Osteocyte (in vitro differentiated cells): Measurements from ENCODE around the gene KCNQ5. TPM values are rescaled to one million over a fixed set of nuclear protein-coding genes. Genes with fewer than 3 reads are reported as not detected.

Experiments used
- DNase-seq: peaks from one replicate; pipeline ENCODE4 v3.0.0; 2021; ENCODE audit warnings: mixed read lengths; ENCODE audit not compliant: unreplicated experiment; ENCODE audit errors: extremely low spot score
- H3K27ac Mint-ChIP-seq: one replicate; pipeline ENCODE4 v1.8.0; 2021; ENCODE audit warnings: mild to moderate bottlenecking, mixed read lengths; ENCODE audit not compliant: unreplicated experiment
- H3K27me3 Mint-ChIP-seq: one replicate; pipeline ENCODE4 v1.8.0; 2021; ENCODE audit warnings: mixed read lengths; ENCODE audit not compliant: unreplicated experiment
- H3K36me3 Mint-ChIP-seq: one replicate; pipeline ENCODE4 v1.8.0; 2021; ENCODE audit warnings: mixed read lengths; ENCODE audit not compliant: unreplicated experiment
- H3K4me1 Mint-ChIP-seq: one replicate; pipeline ENCODE4 v1.8.0; 2021; ENCODE audit warnings: mixed read lengths; ENCODE audit not compliant: unreplicated experiment
- H3K4me3 Mint-ChIP-seq: one replicate; pipeline ENCODE4 v1.8.0; 2021; ENCODE audit warnings: mild to moderate bottlenecking, moderate library complexity, mixed read lengths; ENCODE audit not compliant: unreplicated experiment
- H3K9me3 Mint-ChIP-seq: one replicate; pipeline ENCODE4 v1.8.0; 2021; ENCODE audit warnings: mixed read lengths; ENCODE audit not compliant: unreplicated experiment
- total RNA-seq: library from RNA; stranded (reverse); gene quantifications from 2 replicates; pipeline ENCODE4 v1.2.1, GENCODE V29; 2021
- TF ChIP-seq, protein P1 (sequence below): fragments of 200-600 bp; sonication (generic); IDR thresholded peaks from 2 replicates; pipeline ENCODE4 v1.5.0; 2021; ENCODE audit warnings: antibody characterized with exemption, mild to moderate bottlenecking, moderate library complexity

Gene KCNQ5
- total RNA-seq, 1 donor from 2014 or later = 7.2 TPM

DNA sequence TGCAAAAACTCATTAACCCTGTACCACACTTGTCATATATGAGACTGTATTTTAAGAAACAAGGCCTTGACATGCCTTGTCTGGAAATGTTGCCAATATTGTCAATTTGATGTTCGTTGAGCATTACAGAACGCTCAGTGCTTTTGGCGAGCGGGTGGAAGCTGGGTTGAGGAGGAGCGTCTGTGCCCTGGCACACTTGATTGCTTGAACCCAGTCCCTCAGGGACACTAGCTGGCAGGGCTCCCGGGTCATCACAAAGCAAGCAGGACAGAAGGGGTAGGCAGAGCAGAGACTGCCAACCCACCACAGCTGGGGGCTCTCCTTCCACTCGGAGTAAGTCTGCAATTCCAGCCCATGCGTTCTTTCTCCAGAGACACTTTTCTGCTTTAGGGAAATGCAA lies 317.1 kb downstream of the KCNQ5 start:
- H3K36me3 Mint-ChIP-seq = no peaks in the 10 kb centered on the region
- H3K4me3 Mint-ChIP-seq = no peak overlapping the region
- no peak for DNase-seq
- H3K9me3 Mint-ChIP-seq = no peaks in the 10 kb centered on the region
- no peaks in the 10 kb centered on the region for H3K27me3 Mint-ChIP-seq
- TF ChIP-seq, protein P1, sequence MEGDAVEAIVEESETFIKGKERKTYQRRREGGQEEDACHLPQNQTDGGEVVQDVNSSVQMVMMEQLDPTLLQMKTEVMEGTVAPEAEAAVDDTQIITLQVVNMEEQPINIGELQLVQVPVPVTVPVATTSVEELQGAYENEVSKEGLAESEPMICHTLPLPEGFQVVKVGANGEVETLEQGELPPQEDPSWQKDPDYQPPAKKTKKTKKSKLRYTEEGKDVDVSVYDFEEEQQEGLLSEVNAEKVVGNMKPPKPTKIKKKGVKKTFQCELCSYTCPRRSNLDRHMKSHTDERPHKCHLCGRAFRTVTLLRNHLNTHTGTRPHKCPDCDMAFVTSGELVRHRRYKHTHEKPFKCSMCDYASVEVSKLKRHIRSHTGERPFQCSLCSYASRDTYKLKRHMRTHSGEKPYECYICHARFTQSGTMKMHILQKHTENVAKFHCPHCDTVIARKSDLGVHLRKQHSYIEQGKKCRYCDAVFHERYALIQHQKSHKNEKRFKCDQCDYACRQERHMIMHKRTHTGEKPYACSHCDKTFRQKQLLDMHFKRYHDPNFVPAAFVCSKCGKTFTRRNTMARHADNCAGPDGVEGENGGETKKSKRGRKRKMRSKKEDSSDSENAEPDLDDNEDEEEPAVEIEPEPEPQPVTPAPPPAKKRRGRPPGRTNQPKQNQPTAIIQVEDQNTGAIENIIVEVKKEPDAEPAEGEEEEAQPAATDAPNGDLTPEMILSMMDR = no peak
- no peak overlapping the region for H3K27ac Mint-ChIP-seq
- peaks cover 8% of the 10 kb centered on the region for H3K4me1 Mint-ChIP-seq

DNA sequence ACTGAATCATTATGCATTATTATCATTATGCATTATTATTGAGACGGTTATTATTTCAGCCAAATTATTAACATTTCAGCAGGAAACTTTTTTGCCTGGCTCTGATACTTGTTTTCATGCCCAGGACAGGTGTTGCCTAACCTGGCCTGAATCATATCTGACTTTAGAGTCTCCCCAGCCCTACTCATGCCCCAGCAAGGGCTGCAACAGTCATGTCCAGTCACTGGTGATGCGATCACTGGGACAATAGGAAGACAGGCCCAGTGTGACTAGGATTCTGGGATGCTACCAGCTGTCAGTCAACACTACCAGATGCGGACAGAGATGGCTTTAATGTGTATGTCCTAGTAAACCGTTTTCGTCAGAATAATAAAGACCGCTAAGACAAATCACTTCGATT lies 318.4 kb downstream of the KCNQ5 start:
- Mint-ChIP-seq H3K4me3 (no peak overlapping the region), H3K4me1 (peaks cover 14% of the 10 kb centered on the region), H3K9me3 (no peaks in the 10 kb centered on the region), H3K27me3 (no peaks in the 10 kb centered on the region), H3K36me3 (no peaks in the 10 kb centered on the region), H3K27ac (no peak overlapping the region)
- TF ChIP-seq, protein P1 = no peak
- no peak for DNase-seq

DNA sequence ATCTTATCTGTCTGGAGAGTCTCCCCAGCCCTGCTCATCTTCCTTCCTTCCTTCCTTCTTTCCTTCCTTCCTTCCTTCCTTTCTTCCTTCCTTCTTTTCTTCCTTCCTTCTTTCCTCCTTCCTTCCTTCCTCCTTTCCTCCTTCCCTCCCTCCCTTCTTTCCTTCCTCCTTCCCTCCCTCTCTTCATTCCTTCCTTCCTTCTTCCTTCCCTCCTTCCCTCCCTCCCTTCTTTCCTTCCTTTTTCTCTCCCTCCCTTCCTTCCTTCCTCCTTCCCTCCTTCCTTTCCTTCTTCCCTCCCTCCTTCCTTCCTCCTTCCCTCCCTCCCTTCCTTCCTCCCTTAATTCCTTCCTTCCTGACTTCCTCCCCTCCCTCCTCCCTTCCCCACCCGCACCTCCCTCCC lies 319.4 kb downstream of the KCNQ5 start:
- H3K27me3 Mint-ChIP-seq = no peaks in the 10 kb centered on the region
- DNase-seq = no peak
- TF ChIP-seq, protein P1 = no peak
- H3K4me1 Mint-ChIP-seq = peaks cover 18% of the 10 kb centered on the region
- no peaks in the 10 kb centered on the region for H3K36me3 Mint-ChIP-seq
- H3K9me3 Mint-ChIP-seq = no peaks in the 10 kb centered on the region
- H3K4me3 Mint-ChIP-seq = no peak overlapping the region
- no peak overlapping the region for H3K27ac Mint-ChIP-seq

DNA sequence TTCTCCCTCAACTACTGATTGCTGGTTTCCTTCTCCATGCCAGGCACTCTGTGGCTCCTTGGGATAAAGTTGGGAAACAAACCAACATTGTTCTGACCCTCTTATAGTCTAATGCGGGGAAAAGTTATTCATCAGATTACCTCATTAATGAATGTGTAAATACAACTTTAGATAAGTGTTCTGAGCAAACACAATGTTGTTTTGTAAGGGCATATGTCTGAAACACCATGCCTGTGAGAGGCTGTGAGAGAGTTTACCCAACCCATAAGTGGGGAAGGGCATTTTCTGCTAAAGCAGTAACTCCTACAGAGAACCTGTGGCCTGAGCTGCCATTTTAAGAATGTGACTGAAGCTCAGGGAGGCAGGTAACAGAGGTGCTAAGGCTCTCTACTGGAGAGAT lies 319.9 kb downstream of the KCNQ5 start:
- TF ChIP-seq, protein P1 = no peak
- no peak overlapping the region for H3K27ac Mint-ChIP-seq
- H3K4me1 Mint-ChIP-seq = peaks cover 21% of the 10 kb centered on the region
- H3K9me3 Mint-ChIP-seq = no peaks in the 10 kb centered on the region
- DNase-seq = no peak
- H3K36me3 Mint-ChIP-seq = no peaks in the 10 kb centered on the region
- H3K4me3 Mint-ChIP-seq = no peak overlapping the region
- H3K27me3 Mint-ChIP-seq = no peaks in the 10 kb centered on the region

DNA sequence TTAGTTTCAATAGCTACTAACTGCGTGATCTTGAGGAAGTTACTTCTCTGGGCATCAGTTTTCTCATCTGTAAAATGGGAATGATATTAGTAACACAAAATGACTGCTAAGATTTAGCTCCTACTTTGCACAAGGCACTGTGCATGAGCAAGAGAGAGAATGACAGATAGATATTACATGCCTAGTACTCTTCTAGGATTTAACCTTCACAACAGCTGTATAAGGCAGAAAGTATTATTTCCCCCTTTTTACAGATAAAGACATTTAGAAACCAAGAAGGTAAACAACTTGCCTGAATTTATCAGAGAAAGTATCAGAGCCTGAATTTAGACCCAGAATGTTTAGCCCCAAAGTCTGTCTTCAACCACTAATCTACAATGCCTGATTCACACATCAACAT lies 321.8 kb downstream of the KCNQ5 start:
- DNase-seq = no peak
- no peaks in the 10 kb centered on the region for H3K27me3 Mint-ChIP-seq
- peaks cover 16% of the 10 kb centered on the region for H3K4me1 Mint-ChIP-seq
- H3K9me3 Mint-ChIP-seq = no peaks in the 10 kb centered on the region
- H3K27ac Mint-ChIP-seq = no peak overlapping the region
- no peak overlapping the region for H3K4me3 Mint-ChIP-seq
- no peaks in the 10 kb centered on the region for H3K36me3 Mint-ChIP-seq
- TF ChIP-seq, protein P1 = no peak
